Measurements from ENCODE around the gene DCC.

The DCC gene

DNA sequence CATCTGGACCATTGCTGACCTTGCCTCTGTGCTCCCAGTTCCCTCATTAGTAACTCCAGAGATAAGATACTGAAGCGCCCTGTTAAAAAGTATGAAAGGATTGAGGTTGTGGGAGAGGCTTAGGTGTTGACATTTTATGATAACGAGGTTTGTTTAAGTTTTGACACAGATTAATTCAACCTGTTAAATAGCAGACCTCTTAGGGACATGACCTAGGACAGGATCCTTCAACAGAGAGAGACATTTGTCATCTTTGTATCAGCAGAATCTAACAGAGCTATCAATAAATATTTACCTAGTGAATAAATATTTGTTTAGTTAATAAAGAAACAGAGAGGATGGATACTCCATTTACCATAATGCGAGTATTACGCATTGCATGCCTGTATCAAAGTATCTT, 99.5 kb downstream of the DCC start:
- H3K4me3 ChIP-seq (ENCODE audit: low read depth, low read length): no peak overlapping the region
- TF ChIP-seq, protein P1, sequence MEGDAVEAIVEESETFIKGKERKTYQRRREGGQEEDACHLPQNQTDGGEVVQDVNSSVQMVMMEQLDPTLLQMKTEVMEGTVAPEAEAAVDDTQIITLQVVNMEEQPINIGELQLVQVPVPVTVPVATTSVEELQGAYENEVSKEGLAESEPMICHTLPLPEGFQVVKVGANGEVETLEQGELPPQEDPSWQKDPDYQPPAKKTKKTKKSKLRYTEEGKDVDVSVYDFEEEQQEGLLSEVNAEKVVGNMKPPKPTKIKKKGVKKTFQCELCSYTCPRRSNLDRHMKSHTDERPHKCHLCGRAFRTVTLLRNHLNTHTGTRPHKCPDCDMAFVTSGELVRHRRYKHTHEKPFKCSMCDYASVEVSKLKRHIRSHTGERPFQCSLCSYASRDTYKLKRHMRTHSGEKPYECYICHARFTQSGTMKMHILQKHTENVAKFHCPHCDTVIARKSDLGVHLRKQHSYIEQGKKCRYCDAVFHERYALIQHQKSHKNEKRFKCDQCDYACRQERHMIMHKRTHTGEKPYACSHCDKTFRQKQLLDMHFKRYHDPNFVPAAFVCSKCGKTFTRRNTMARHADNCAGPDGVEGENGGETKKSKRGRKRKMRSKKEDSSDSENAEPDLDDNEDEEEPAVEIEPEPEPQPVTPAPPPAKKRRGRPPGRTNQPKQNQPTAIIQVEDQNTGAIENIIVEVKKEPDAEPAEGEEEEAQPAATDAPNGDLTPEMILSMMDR (IDR thresholded peaks at IDR 0.05; ENCODE audit: low read depth, low read length): no peak
- in situ Hi-C loops (cut with HindIII; ENCODE audit: low sequenced_read_pairs): no loop called here
- no peak for DNase-seq (ENCODE audit: low read depth, low spot score)

DNA sequence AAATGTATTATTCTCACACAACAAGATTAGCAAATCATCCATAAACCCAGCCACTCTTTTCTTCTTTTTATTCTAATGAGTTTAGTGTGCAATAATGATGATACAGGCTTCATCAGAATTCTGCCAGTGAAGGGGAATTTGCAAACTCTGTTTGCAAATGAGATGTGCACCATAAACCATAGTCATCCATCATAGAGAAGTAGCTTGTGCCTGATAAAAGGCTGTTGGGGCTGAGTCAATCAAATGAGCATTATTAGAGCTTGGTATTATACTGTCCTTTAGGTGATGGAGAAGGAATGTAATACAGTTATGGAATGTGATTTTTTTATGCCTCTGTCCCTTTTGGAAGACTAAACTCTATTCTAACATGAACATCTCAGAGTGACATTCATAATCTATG, 101.8 kb downstream of the DCC start:
- no peak for DNase-seq (ENCODE audit: low read depth, low spot score)
- TF ChIP-seq, protein P1 (IDR thresholded peaks at IDR 0.05; ENCODE audit: low read depth, low read length): no peak
- in situ Hi-C loops (cut with HindIII; ENCODE audit: low sequenced_read_pairs): no loop called here
- H3K4me3 ChIP-seq (ENCODE audit: low read depth, low read length): no peak overlapping the region

DNA sequence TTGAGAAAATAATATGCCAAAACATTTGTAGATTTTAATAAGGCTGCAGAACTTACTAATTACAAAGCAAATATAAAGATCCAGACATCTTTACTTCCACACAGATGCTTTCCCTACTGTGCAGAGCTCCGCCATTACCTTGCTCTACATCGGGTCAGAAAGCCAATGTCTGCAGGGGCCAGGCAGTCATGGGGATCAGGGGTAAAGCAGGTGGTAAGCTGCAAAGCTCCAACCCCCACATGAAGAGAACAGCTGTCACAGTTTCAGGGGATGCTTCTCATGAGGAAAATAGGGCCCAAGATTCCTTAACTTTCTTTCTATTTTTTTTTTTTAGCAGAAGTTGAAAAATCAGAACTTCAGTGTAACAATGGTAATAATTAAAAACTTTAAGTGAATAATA, 102.7 kb downstream of the DCC start:
- DNase-seq (ENCODE audit: low read depth, low spot score): no peak
- TF ChIP-seq, protein P1 (IDR thresholded peaks at IDR 0.05; ENCODE audit: low read depth, low read length): no peak
- in situ Hi-C loops (cut with HindIII; ENCODE audit: low sequenced_read_pairs): no loop called here
- H3K4me3 ChIP-seq (ENCODE audit: low read depth, low read length): no peak overlapping the region

DNA sequence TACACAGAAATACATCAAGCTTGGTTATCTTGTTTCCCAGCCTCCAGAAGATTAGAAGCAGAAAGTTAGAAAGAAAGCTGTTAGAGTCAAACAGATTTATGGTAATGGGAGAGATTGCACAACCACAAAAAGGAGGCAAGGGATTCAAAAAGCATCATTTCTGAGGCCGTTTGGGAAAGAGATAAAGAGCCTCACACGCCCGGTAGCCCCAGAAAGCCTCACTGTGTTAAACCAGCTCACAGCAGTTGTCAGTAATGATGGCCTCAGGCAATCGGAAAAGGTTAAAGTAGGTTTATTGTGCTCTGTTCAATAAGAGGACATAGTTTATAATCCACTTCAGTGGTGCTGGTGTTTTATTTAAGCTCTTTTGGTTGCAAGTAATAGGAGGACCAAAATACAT, 111.3 kb downstream of the DCC start:
- TF ChIP-seq, protein P1 (IDR thresholded peaks at IDR 0.05; ENCODE audit: low read depth, low read length): no peak
- no peak overlapping the region for H3K4me3 ChIP-seq (ENCODE audit: low read depth, low read length)
- in situ Hi-C loops (cut with HindIII; ENCODE audit: low sequenced_read_pairs): no loop called here
- DNase-seq (ENCODE audit: low read depth, low spot score): no peak

DNA sequence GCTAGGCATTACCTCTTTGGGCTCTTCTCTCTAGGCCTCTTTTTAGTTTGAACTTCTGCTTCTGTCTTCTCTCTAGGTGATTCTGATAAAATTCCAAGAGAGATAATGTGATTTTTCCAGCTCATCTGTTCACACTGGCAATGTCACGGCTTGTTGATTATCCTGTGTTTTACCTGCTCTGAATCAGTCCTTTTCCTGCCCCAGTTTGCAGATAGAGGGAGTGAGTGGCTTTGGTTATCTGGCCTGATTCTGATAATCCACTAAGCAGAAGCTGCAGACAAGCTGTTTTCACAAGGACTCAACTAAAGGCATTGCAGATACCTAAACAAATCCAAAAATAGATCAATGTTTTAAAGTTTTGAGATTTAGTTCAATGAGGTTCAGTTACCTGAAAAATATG, 111.9 kb downstream of the DCC start:
- DNase-seq (ENCODE audit: low read depth, low spot score): no peak
- TF ChIP-seq, protein P1 (IDR thresholded peaks at IDR 0.05; ENCODE audit: low read depth, low read length): no peak
- H3K4me3 ChIP-seq (ENCODE audit: low read depth, low read length): no peak overlapping the region
- in situ Hi-C loops (cut with HindIII; ENCODE audit: low sequenced_read_pairs): no loop called here

DNA sequence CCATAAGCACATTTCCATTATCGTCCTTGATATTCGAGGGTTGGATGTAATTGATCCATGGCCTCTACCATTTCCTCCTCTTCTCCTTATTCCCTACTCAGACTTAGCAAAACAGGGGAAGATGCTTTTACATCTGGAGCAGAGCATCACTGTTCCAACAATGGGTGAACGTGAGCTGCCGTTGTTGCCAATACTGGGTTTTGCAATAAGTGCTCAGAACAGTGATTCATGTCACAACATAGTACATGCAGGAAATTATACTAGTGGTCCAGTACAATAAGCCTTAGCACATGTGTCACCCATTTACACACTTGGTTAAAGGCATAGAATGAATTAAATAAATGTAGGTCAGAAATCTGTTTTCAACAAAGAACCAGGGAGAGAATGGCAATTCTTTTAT, 112.4 kb downstream of the DCC start:
- TF ChIP-seq, protein P1 (IDR thresholded peaks at IDR 0.05; ENCODE audit: low read depth, low read length): no peak
- no peak for DNase-seq (ENCODE audit: low read depth, low spot score)
- no peak overlapping the region for H3K4me3 ChIP-seq (ENCODE audit: low read depth, low read length)
- in situ Hi-C loops (cut with HindIII; ENCODE audit: low sequenced_read_pairs): no loop called here

DNA sequence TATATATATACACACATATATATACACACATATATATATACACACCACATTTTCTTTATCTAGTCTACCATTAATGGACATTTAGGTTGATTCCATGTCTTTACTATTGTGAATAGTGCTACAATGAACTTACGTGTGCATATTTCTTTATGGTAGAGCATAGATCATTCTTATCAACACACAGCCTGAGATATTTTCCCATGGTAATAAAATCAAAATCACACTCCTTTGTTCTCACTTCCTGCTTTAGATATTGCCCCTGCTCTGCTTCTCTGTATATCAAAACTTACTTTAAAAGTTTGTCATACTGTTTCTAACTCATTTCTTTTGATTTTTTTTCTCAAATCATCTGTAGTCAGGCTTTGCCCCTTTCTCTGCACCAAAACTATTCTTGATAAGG, 119.9 kb downstream of the DCC start:
- no peak for DNase-seq (ENCODE audit: low read depth, low spot score)
- no peak overlapping the region for H3K4me3 ChIP-seq (ENCODE audit: low read depth, low read length)
- in situ Hi-C loops (cut with HindIII; ENCODE audit: low sequenced_read_pairs): no loop called here
- TF ChIP-seq, protein P1 (IDR thresholded peaks at IDR 0.05; ENCODE audit: low read depth, low read length): no peak
